ENCODE measurements around the gene TYK2. TPM values are rescaled to one million over a fixed set of nuclear protein-coding genes. Genes with fewer than 3 reads are reported as not detected.
A peak's percentile ranks its signal among the peaks of the same experiment; 100 is the strongest.

The TYK2 gene
- total and polyA plus RNA-seq, 2 of the 4 experiments (the other 2 are of a cell fraction): 40.9 to 97.9 TPM

DNA sequence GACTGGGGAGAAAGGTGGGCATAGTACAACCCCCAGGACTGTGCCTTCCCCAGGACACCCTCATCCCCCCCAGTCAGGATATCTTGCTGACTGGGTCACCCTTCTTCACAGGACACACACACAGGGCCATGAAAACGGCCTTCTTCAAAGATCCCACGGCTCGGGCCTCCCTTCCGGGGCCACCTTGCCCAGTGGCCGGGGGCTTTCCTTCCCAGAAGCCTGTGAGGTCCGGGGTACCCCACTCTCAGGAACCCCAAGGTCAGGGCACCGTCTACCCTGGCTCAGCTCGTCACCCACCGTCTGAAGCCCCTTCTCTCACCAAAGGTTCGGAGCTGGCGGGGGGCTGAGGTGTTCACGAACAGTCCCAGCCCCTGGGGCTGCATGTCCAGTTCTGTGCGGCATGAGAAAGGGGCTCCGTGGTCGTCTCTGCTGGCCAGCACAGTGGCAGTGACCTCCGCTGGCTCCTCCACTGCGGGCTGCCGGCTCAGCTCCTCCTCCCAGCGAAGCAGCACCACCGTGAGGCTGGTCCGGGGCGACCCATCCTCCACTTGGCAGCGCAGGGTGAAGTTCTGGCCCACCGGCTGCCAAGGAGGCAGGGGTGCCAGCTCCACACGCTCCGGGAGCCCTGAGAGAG, 44.9 kb downstream of the TYK2 start:
- dilution Hi-C loops (cut with HindIII; ENCODE audit: low sequenced_read_pairs, unreplicated experiment): no loop called here
- H4K8ac ChIP-seq (ENCODE audit: low read depth in 2 of 2, low read length in 2 of 2): no peak overlapping the region
- H3K4me3 ChIP-seq (ENCODE audit: insufficient read depth, low read depth, low read length): no peak overlapping the region
- no peak overlapping the region; the same call in 1 of the 2 replicates for H2AK5ac ChIP-seq (ENCODE audit: low read depth, low read length)
- H2BK15ac ChIP-seq (ENCODE audit: low read depth, low read length): no peak overlapping the region
- no peak overlapping the region for H4K5ac ChIP-seq (ENCODE audit: low read depth, low read length)
- intact Hi-C loops (cut with micrococcal nuclease): loop anchor here (2.0 kb wide), 1 partner anchor 67 kb away; no protein-coding TSS in a partner anchor
- no peak overlapping the region for H2BK20ac ChIP-seq (ENCODE audit: low read depth, low read length)
- no peak overlapping the region for H3K56ac ChIP-seq (ENCODE audit: extremely low read depth, insufficient read depth, low read length)
- no peak for TF ChIP-seq RAD21 (IDR thresholded peaks at IDR 0.05; ENCODE audit: low read length)
- no peak for TF ChIP-seq SMC3 (IDR thresholded peaks at IDR 0.05; ENCODE audit: low read depth, low read length)
- TF ChIP-seq, protein P1, sequence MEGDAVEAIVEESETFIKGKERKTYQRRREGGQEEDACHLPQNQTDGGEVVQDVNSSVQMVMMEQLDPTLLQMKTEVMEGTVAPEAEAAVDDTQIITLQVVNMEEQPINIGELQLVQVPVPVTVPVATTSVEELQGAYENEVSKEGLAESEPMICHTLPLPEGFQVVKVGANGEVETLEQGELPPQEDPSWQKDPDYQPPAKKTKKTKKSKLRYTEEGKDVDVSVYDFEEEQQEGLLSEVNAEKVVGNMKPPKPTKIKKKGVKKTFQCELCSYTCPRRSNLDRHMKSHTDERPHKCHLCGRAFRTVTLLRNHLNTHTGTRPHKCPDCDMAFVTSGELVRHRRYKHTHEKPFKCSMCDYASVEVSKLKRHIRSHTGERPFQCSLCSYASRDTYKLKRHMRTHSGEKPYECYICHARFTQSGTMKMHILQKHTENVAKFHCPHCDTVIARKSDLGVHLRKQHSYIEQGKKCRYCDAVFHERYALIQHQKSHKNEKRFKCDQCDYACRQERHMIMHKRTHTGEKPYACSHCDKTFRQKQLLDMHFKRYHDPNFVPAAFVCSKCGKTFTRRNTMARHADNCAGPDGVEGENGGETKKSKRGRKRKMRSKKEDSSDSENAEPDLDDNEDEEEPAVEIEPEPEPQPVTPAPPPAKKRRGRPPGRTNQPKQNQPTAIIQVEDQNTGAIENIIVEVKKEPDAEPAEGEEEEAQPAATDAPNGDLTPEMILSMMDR (conservative IDR thresholded peaks at IDR 0.05; ENCODE audit: low read depth, low read length): no peak
- no peak for TF ChIP-seq USF2 (IDR thresholded peaks at IDR 0.05; ENCODE audit: low read depth, low read length)
- TF ChIP-seq BHLHE40 (IDR thresholded peaks at IDR 0.05; ENCODE audit: low read depth, low read length): no peak
- no peak overlapping the region for H3K27ac ChIP-seq (ENCODE audit: insufficient read depth, low read length)
- peak overlapping the region; percentile 40 for H2BK5ac ChIP-seq (ENCODE audit: low read depth, low read length, poor library complexity, severe bottlenecking)
- H3K9ac ChIP-seq (ENCODE audit: low read depth, low read length): no peak overlapping the region
- H2AK9ac ChIP-seq (replicated peaks; ENCODE audit: low read depth, low read length, poor library complexity): peak overlapping the region; percentile 18
- H4K20me1 ChIP-seq (ENCODE audit: insufficient read depth, low read length): peaks cover 21% of the 10 kb centered on the region
- POLR2A ChIA-PET (ENCODE audit: unreplicated experiment): interaction anchor here (0.5 to 0.6 kb wide), 2 partner anchors 52 to 1844 kb away, joined by 4 to 9 read pairs; no protein-coding TSS in a partner anchor
- ATAC-seq (ENCODE audit: low read depth): no peak
- in situ Hi-C loops (cut with MboI; ENCODE audit: low sequenced_read_pairs): no loop called here
- 50% methylated on average over 14 of the region's 26 CpGs; no CpG with 5 or more reads in 1 of the 2 experiments for WGBS, 2 experiments (ENCODE audit: extremely low coverage in 2 of 2, insufficient read length in 1 of 2)
- H4K91ac ChIP-seq (ENCODE audit: insufficient read depth, low read depth, low read length): no peak overlapping the region
- H3K4me1 ChIP-seq (ENCODE audit: control insufficient read depth, insufficient read depth, low read length): peaks cover 5% of the 10 kb centered on the region; the same call in 1 of the 2 replicates
- H3K27me3 ChIP-seq (ENCODE audit: control insufficient read depth, insufficient read depth, low read length): no peaks in the 10 kb centered on the region
- H3K9me3 ChIP-seq (ENCODE audit: control insufficient read depth, insufficient read depth, low read length): no peaks in the 10 kb centered on the region
- CTCF ChIA-PET: no interaction called here
- H3K4ac ChIP-seq (ENCODE audit: low read depth, low read length): no peak overlapping the region; the same call in 1 of the 2 replicates
- DNase-seq: no peak
- no peak overlapping the region for H3K18ac ChIP-seq (ENCODE audit: low read depth, low read length)
- no TSS peak for BruUV-seq (replicated peaks)
- H3K79me1 ChIP-seq (ENCODE audit: low read depth in 1 of 2, low read length in 2 of 2): peaks cover 6 to 26% of the 10 kb centered on the region in 2 experiments
- peaks cover under 1% of the 10 kb centered on the region for H3K36me3 ChIP-seq (ENCODE audit: control insufficient read depth, insufficient read depth, low read length)
- H2AFZ ChIP-seq (replicated peaks; ENCODE audit: low read length, poor library complexity): peak overlapping the region; percentile 98
- no peak overlapping the region for H3K23ac ChIP-seq (ENCODE audit: low read depth, low read length)
- no peak overlapping the region for H2BK120ac ChIP-seq (ENCODE audit: low read depth, low read length)
- no peaks in the 10 kb centered on the region; the same call in 1 of the 2 replicates for H3K9me1 ChIP-seq (ENCODE audit: insufficient read depth, low read length)
- no peak overlapping the region; the same call in 1 of the 2 replicates for H3K4me2 ChIP-seq (ENCODE audit: low read depth, low read length)
- no peak overlapping the region for H3K14ac ChIP-seq (replicated peaks; ENCODE audit: low read depth, low read length)

Measured in IMR-90 (cell line).